HG03045 (cell line): Measurements from ENCODE around the gene INSL4.

Source experiments
- ATAC-seq: cut with Tn5 transposase; IDR thresholded peaks from one replicate; pipeline ENCODE4 v1.9.1; 2021; ENCODE audit warnings: mild to moderate bottlenecking, moderate library complexity; ENCODE audit not compliant: unreplicated experiment

Gene INSL4

GRCh38 chr9:5231212-5231611 lies at the start of gene INSL4:
TSS of gene INSL4 (plus strand) at chr9:5231419. CDS start at chr9:5231524, 105 bp downstream.
- ATAC-seq: no peak

- ATAC-seq: no peak
These were observed 46.4 kb upstream of the INSL4 start for GRCh38 chr9:5184776-5185175.

GRCh38 chr9:5185220-5185840 lies 45.9 kb upstream of the INSL4 start, which contains the start of gene INSL6:
TSS of gene INSL6 (minus strand) at chr9:5185639. CDS start at chr9:5185602, 37 bp downstream.
- ATAC-seq: no peak

GRCh38 chr9:5186416-5187169 lies 44.6 kb upstream of the INSL4 start:
- ATAC-seq: no peak

GRCh38 chr9:5188060-5188984 lies 42.9 kb upstream of the INSL4 start:
- no peak for ATAC-seq

- no peak for ATAC-seq
These were observed 39.2 kb upstream of the INSL4 start for GRCh38 chr9:5191985-5192384.

GRCh38 chr9:5193345-5193744 lies 37.9 kb upstream of the INSL4 start:
- no peak for ATAC-seq

- no peak for ATAC-seq
These were observed 35.8 kb upstream of the INSL4 start for GRCh38 chr9:5195463-5195862.

- no peak for ATAC-seq
These were observed 26.1 kb upstream of the INSL4 start for GRCh38 chr9:5205071-5205470.

GRCh38 chr9:5230554-5230953 lies 665 bp upstream of the INSL4 start:
- no peak for ATAC-seq

GRCh38 chr9:5263351-5264218 lies 32.4 kb downstream of the INSL4 start:
- no peak for ATAC-seq

- ATAC-seq: no peak
These were observed 33.0 kb downstream of the INSL4 start for GRCh38 chr9:5264219-5264595.

GRCh38 chr9:5265939-5266338 lies 34.7 kb downstream of the INSL4 start:
- no peak for ATAC-seq

- ATAC-seq: no peak
These were observed 38.1 kb downstream of the INSL4 start for GRCh38 chr9:5269249-5269715.

- no peak for ATAC-seq
These were observed 43.6 kb downstream of the INSL4 start for GRCh38 chr9:5274770-5275169.

- ATAC-seq: no peak
These were observed 47.3 kb downstream of the INSL4 start for GRCh38 chr9:5278486-5278885.
